CD4-positive, alpha-beta T cell (primary cell): ENCODE data around the gene FRRS1L. TPM values are rescaled to one million over a fixed set of nuclear protein-coding genes. Genes with fewer than 3 reads are reported as not detected.

Experiments
- ATAC-seq: fragments of 200-7000 bp; cut with Tn5 transposase; one replicate; pipeline ENCODE4 v1.10.0; 2022; ENCODE audit warnings: mild to moderate bottlenecking; ENCODE audit not compliant: poor library complexity
- CTCF ChIA-PET: fragments of 350-600 bp; sonication (Branson Sonifier 250); formaldehyde crosslinking; loops from one replicate; lab custom pipeline; 2021; ENCODE audit warnings: antibody characterized with exemption, inconsistent platforms; lab: Charles Lee
- POLR2A ChIA-PET: fragments of 350-600 bp; sonication (Branson Sonifier 250); formaldehyde crosslinking; loops from one replicate; lab custom pipeline; 2021; ENCODE audit warnings: antibody characterized with exemption, inconsistent platforms; lab: Charles Lee
- DNase-seq, 14 experiments: peaks; one replicate each; pipeline ENCODE4 v3.0.0-alpha.2; 2013 to 2020; ENCODE audit warnings: mixed read lengths in 2 of 14
- H3K27ac ChIP-seq, 2 donors: one replicate each; pipeline versions ENCODE4 v1.5.1 to v1.7.0; 2013; ENCODE audit warnings: low read length in 2 of 2, low read depth in 1 of 2, mild to moderate bottlenecking in 1 of 2
- H3K27me3 ChIP-seq, 2 experiments: 1 replicate in 1 of 2; 2 replicates in 1 of 2; pipeline versions ENCODE4 v1.6.1 to v1.7.0; 2013; ENCODE audit warnings: low read length in 2 of 2, control low read depth in 1 of 2, mild to moderate bottlenecking in 1 of 2, moderate library complexity in 1 of 2; ENCODE audit not compliant: insufficient read depth in 2 of 2, control insufficient read depth in 1 of 2
- H3K36me3 ChIP-seq: one replicate; pipeline ENCODE4 v1.6.1; 2013; ENCODE audit warnings: low read length, control low read depth; ENCODE audit not compliant: insufficient read depth
- H3K4me1 ChIP-seq: one replicate; pipeline ENCODE4 v1.6.1; 2013; ENCODE audit warnings: low read length, control low read depth; ENCODE audit not compliant: insufficient read depth
- H3K4me3 ChIP-seq: one replicate; pipeline ENCODE4 v1.5.1; 2013; ENCODE audit warnings: mild to moderate bottlenecking, low read length, moderate library complexity
- H3K9me3 ChIP-seq, 2 experiments: 1 replicate in 1 of 2; 2 replicates in 1 of 2; pipeline versions ENCODE4 v1.6.1 to v1.7.0; 2013; ENCODE audit warnings: low read length in 2 of 2, mild to moderate bottlenecking in 2 of 2, control low read depth in 1 of 2, moderate library complexity in 1 of 2; ENCODE audit not compliant: control insufficient read depth in 1 of 2, insufficient read depth in 1 of 2
- H3K27ac Mint-ChIP-seq: one replicate; pipeline ENCODE4 v1.8.0; 2020; ENCODE audit warnings: mixed read lengths
- H3K27me3 Mint-ChIP-seq: one replicate; pipeline ENCODE4 v1.8.0; 2021; ENCODE audit warnings: mixed read lengths
- H3K36me3 Mint-ChIP-seq: one replicate; pipeline ENCODE4 v1.8.0; 2021; ENCODE audit warnings: low read depth, mixed read lengths
- H3K4me1 Mint-ChIP-seq: one replicate; pipeline ENCODE4 v1.8.0; 2021; ENCODE audit warnings: low read depth, mixed read lengths
- H3K4me3 Mint-ChIP-seq: one replicate; pipeline ENCODE4 v1.8.0; 2020; ENCODE audit warnings: mild to moderate bottlenecking, mixed read lengths
- H3K9me3 Mint-ChIP-seq: one replicate; pipeline ENCODE4 v1.8.0; 2020; ENCODE audit warnings: mixed read lengths
- intact Hi-C, 2 experiments: fragments of 100-400 bp; cut with DNase I in 1 of 2; cut with micrococcal nuclease in 1 of 2; formaldehyde crosslinking; loops; one replicate each; pipeline versions ENCODE4 v1.15.1 to v1.9.0; 2023 to 2025; cut with DNase I, micrococcal nuclease
- total RNA-seq, 174 experiments: library from RNA in 2 of 174; stranded (reverse) in 2 of 174; gene quantifications; one replicate each; pipeline ENCODE4 v1.2.3 and lab custom pipeline; 2021 to 2026
- TF ChIP-seq, protein P1 (sequence below): fragments of 200-600 bp; IDR thresholded peaks from one replicate; pipeline ENCODE4 v1.8.0; 2022; ENCODE audit warnings: antibody characterized with exemption, mild to moderate bottlenecking

FRRS1L gene
- total RNA-seq, 2 experiments from 2014 or later = not detected

DNA sequence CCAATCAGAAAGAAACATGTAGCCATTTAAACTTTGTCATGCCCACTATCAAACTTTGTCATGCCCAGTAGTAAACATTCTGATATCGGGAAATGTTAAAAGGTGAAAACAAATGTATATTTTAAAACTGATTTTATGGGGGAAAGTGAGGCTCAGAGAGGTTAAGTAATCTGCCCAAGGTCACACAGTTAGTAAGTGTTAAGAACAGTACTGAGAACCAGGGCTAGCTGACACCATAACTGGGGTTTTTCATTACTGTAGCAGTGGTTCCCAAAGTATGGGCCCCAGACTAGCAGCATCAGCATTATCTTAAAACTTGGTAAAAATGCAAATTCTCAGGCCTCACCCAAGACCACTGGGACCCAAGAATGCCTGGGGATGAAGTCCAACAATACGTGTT, 9.9 kb upstream of the FRRS1L start:
- TF ChIP-seq, protein P1, sequence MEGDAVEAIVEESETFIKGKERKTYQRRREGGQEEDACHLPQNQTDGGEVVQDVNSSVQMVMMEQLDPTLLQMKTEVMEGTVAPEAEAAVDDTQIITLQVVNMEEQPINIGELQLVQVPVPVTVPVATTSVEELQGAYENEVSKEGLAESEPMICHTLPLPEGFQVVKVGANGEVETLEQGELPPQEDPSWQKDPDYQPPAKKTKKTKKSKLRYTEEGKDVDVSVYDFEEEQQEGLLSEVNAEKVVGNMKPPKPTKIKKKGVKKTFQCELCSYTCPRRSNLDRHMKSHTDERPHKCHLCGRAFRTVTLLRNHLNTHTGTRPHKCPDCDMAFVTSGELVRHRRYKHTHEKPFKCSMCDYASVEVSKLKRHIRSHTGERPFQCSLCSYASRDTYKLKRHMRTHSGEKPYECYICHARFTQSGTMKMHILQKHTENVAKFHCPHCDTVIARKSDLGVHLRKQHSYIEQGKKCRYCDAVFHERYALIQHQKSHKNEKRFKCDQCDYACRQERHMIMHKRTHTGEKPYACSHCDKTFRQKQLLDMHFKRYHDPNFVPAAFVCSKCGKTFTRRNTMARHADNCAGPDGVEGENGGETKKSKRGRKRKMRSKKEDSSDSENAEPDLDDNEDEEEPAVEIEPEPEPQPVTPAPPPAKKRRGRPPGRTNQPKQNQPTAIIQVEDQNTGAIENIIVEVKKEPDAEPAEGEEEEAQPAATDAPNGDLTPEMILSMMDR = no peak
- Mint-ChIP-seq H3K4me1 (peaks cover 13% of the 10 kb centered on the region), H3K27ac (no peak overlapping the region), H3K27me3 (no peaks in the 10 kb centered on the region), H3K36me3 (no peaks in the 10 kb centered on the region), H3K4me3 (no peak overlapping the region), H3K9me3 (no peaks in the 10 kb centered on the region)
- Histone ChIP-seq H3K4me3 (no peak overlapping the region), H3K9me3 (no peaks in the 10 kb centered on the region), H3K36me3 (no peaks in the 10 kb centered on the region), H3K27ac (no peak overlapping the region), H3K4me1 (peaks cover 6% of the 10 kb centered on the region), H3K27me3 (peaks cover 4 to 5% of the 10 kb centered on the region in 2 experiments)
- intact Hi-C loops = no loop called here
- CTCF ChIA-PET = no interaction called here
- POLR2A ChIA-PET = no interaction called here
- DNase-seq (no peak), ATAC-seq (no peak)

DNA sequence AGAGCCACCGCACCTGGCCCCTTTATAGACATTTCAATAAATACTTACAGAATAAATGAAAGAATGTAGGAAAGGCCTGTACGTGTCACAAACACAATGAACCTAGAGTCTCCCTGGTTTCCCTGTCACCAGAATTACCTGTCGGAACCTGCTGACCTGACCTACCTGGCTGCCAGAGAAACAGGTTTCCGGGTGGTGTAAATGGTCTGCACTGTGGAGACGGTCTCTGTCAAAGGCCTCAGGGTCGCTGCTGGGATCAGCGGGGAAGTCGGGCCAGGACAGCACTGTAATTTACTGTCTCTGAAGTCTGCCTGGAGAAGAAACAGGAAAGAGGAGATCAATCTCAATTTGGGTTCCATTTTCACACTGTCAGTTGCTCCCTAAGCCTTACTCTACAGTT, 9.3 kb upstream of the FRRS1L start:
- Histone ChIP-seq H3K36me3 (no peaks in the 10 kb centered on the region), H3K9me3 (no peaks in the 10 kb centered on the region), H3K27me3 (peaks cover 4 to 9% of the 10 kb centered on the region in 2 experiments), H3K27ac (no peak overlapping the region), H3K4me1 (peaks cover 5% of the 10 kb centered on the region), H3K4me3 (no peak overlapping the region)
- H3K4me1 Mint-ChIP-seq = peaks cover 9% of the 10 kb centered on the region
- H3K36me3 Mint-ChIP-seq = no peaks in the 10 kb centered on the region
- H3K9me3 Mint-ChIP-seq = no peaks in the 10 kb centered on the region
- no peak overlapping the region for H3K27ac Mint-ChIP-seq
- no peak overlapping the region for H3K4me3 Mint-ChIP-seq
- TF ChIP-seq, protein P1 = no peak
- ChIA-PET CTCF (no interaction called here), POLR2A (no interaction called here)
- intact Hi-C loops = no loop called here
- ATAC-seq (no peak), DNase-seq (no peak)
- H3K27me3 Mint-ChIP-seq = peaks cover 4% of the 10 kb centered on the region

- no peak overlapping the region for H3K4me3 Mint-ChIP-seq
- ChIA-PET POLR2A (interaction anchor here (1.6 kb wide), 1 partner anchor 10 kb away, joined by 3 read pairs; no protein-coding TSS in a partner anchor), CTCF (no interaction called here)
- Histone ChIP-seq H3K4me1 (no peaks in the 10 kb centered on the region), H3K9me3 (no peaks in the 10 kb centered on the region), H3K4me3 (no peak overlapping the region), H3K27me3 (peaks cover under 1 to 17% of the 10 kb centered on the region in 2 experiments), H3K36me3 (no peaks in the 10 kb centered on the region), H3K27ac (no peak overlapping the region)
- ATAC-seq = no peak
- no peak for DNase-seq
- H3K4me1 Mint-ChIP-seq = no peaks in the 10 kb centered on the region
- no peaks in the 10 kb centered on the region for H3K36me3 Mint-ChIP-seq
- TF ChIP-seq, protein P1 = no peak
- intact Hi-C loops = no loop called here
- H3K27me3 Mint-ChIP-seq = peaks cover 33% of the 10 kb centered on the region
- no peak overlapping the region for H3K27ac Mint-ChIP-seq
- no peaks in the 10 kb centered on the region for H3K9me3 Mint-ChIP-seq
Observed at GRCh38 chr9:109172935-109173334, 5.9 kb upstream of the FRRS1L start.
